ENCODE measurements around the gene CLCF1. TPM values are rescaled to one million over a fixed set of nuclear protein-coding genes. Genes with fewer than 3 reads are reported as not detected.

Gene CLCF1
- total and polyA plus RNA-seq, 2 of the 13 experiments (the other 11 are each of a cell fraction or from before 2014, with no cell fraction given) = 0.49 to 0.78 TPM

DNA sequence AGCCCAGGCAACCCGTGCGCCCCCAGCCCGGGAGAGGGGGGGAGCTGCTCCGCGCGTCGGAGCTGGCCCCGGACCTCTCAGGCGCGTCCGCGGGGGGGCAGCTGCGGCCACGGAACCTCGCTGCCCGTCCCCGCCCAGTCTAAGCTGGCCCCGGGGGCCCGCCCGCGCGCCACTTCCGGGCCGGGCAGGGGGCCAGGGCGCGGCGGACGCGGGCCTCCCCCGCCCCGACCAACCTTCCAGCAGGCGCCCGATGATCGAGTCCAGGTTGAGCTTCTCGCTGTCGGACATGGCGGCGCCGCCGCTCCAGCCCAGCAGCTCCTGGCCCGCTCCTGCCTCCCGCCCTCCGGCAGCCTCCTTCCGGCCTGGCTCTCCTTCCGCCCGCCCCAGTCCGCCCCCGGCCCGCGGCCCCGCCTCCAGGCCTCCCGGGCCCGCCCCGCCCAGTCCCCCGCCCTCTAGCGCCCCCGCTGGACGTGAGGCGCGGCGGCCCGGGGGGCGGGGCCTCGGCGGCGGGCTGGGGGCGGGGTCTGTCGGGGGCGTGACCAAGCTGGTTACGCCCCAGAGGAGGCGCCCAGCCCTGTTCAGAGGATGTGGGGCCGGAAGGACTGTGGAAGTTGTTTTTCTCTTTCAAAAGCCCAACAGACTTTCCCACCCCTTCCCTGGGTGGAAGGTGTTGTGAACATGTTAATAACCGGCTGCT is 28.2 kb upstream of the CLCF1 start, which contains the start of gene PPP1CA (continued):
- no peak for TF ChIP-seq FOSL1 (CRISPR knock-in tag; IDR thresholded peaks at IDR 0.05; ENCODE audit: borderline replicate concordance)
- no peak for TF ChIP-seq MYC (CRISPR knock-in tag; IDR thresholded peaks at IDR 0.05; ENCODE audit: borderline replicate concordance)
- 0 out of 2 replicates have a peak, but pooled peaks have one; percentile 6 for TF ChIP-seq ELF3 (CRISPR knock-in tag; IDR thresholded peaks at IDR 0.05)
- TF ChIP-seq SRSF1 (optimal IDR thresholded peaks at IDR 0.05; ENCODE audit: low read depth, low read length) = peak; percentile 70
- TF ChIP-seq RFX1 (IDR thresholded peaks at IDR 0.05) = no peak
- TF ChIP-seq ATM (IDR thresholded peaks at IDR 0.05; ENCODE audit: borderline replicate concordance) = no peak
- peak; percentile 66; the same call in 1 of the 2 replicates for TF ChIP-seq ZNF441 (CRISPR knock-in tag; IDR thresholded peaks at IDR 0.05; ENCODE audit: borderline replicate concordance)
- no peak for TF ChIP-seq ZNF260 (CRISPR knock-in tag; IDR thresholded peaks at IDR 0.05; ENCODE audit: borderline replicate concordance, low read depth)
- TF ChIP-seq SSRP1 (CRISPR knock-in tag; IDR thresholded peaks at IDR 0.05) = no peak
- TF ChIP-seq ZNF775 (CRISPR knock-in tag; IDR thresholded peaks at IDR 0.05; ENCODE audit: borderline replicate concordance) = no peak
- TF ChIP-seq CEBPG (CRISPR knock-in tag; IDR thresholded peaks at IDR 0.05) = no peak
- no peak for TF ChIP-seq ZNF350 (CRISPR knock-in tag; IDR thresholded peaks at IDR 0.05; ENCODE audit: borderline replicate concordance, low read depth)
- no peak for TF ChIP-seq ZNF839 (CRISPR knock-in tag; IDR thresholded peaks at IDR 0.05; ENCODE audit: borderline replicate concordance)
- TF ChIP-seq, protein P1, sequence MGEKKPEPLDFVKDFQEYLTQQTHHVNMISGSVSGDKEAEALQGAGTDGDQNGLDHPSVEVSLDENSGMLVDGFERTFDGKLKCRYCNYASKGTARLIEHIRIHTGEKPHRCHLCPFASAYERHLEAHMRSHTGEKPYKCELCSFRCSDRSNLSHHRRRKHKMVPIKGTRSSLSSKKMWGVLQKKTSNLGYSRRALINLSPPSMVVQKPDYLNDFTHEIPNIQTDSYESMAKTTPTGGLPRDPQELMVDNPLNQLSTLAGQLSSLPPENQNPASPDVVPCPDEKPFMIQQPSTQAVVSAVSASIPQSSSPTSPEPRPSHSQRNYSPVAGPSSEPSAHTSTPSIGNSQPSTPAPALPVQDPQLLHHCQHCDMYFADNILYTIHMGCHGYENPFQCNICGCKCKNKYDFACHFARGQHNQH (CRISPR knock-in tag; IDR thresholded peaks at IDR 0.05) = no peak
- no peak for TF ChIP-seq SNAPC2 (CRISPR knock-in tag; IDR thresholded peaks at IDR 0.05)
- TF ChIP-seq MAZ (IDR thresholded peaks at IDR 0.05; ENCODE audit: borderline replicate concordance, low read depth, low read length) = peak; percentile 74
- TF ChIP-seq MAZ (CRISPR knock-in tag; IDR thresholded peaks at IDR 0.05; ENCODE audit: low read depth) = peak; percentile 84
- TF ChIP-seq, protein P2, sequence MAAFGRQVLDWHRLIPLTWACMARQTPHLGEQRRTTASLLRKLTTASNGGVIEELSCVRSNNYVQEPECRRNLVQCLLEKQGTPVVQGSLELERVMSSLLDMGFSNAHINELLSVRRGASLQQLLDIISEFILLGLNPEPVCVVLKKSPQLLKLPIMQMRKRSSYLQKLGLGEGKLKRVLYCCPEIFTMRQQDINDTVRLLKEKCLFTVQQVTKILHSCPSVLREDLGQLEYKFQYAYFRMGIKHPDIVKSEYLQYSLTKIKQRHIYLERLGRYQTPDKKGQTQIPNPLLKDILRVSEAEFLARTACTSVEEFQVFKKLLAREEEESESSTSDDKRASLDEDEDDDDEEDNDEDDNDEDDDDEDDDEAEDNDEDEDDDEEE (CRISPR knock-in tag; IDR thresholded peaks at IDR 0.05) = no peak
- TF ChIP-seq, protein P3, sequence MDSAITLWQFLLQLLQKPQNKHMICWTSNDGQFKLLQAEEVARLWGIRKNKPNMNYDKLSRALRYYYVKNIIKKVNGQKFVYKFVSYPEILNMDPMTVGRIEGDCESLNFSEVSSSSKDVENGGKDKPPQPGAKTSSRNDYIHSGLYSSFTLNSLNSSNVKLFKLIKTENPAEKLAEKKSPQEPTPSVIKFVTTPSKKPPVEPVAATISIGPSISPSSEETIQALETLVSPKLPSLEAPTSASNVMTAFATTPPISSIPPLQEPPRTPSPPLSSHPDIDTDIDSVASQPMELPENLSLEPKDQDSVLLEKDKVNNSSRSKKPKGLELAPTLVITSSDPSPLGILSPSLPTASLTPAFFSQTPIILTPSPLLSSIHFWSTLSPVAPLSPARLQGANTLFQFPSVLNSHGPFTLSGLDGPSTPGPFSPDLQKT (CRISPR knock-in tag; IDR thresholded peaks at IDR 0.05; ENCODE audit: borderline replicate concordance) = no peak
- no peak for TF ChIP-seq DPF2 (CRISPR knock-in tag; IDR thresholded peaks at IDR 0.05; ENCODE audit: borderline replicate concordance, low read depth)
- TF ChIP-seq ZIK1 (CRISPR knock-in tag; IDR thresholded peaks at IDR 0.05; ENCODE audit: borderline replicate concordance, low read depth) = no peak
- TF ChIP-seq ZNF660 (CRISPR knock-in tag; IDR thresholded peaks at IDR 0.05; ENCODE audit: borderline replicate concordance, low read depth) = no peak
- TF ChIP-seq, protein P4, sequence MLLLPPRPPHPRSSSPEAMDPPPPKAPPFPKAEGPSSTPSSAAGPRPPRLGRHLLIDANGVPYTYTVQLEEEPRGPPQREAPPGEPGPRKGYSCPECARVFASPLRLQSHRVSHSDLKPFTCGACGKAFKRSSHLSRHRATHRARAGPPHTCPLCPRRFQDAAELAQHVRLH (CRISPR knock-in tag; IDR thresholded peaks at IDR 0.05; ENCODE audit: borderline replicate concordance, low read depth) = 0 out of 2 replicates have a peak, but pooled peaks have one; percentile 4
- TF ChIP-seq RFXANK (CRISPR knock-in tag; IDR thresholded peaks at IDR 0.05) = no peak
- no peak; the same call in 1 of the 2 replicates for TF ChIP-seq ZSCAN20 (CRISPR knock-in tag; IDR thresholded peaks at IDR 0.05; ENCODE audit: borderline replicate concordance)
- TF ChIP-seq ZNF615 (CRISPR knock-in tag; IDR thresholded peaks at IDR 0.05; ENCODE audit: borderline replicate concordance) = no peak
- peak; percentile 12; the same call in 1 of the 2 replicates for TF ChIP-seq SALL1 (CRISPR knock-in tag; IDR thresholded peaks at IDR 0.05)
- TF ChIP-seq NFE2 (CRISPR knock-in tag; IDR thresholded peaks at IDR 0.05) = no peak

Measured in HepG2 (cell line).